ENCODE results near the gene TBCE.

DNA sequence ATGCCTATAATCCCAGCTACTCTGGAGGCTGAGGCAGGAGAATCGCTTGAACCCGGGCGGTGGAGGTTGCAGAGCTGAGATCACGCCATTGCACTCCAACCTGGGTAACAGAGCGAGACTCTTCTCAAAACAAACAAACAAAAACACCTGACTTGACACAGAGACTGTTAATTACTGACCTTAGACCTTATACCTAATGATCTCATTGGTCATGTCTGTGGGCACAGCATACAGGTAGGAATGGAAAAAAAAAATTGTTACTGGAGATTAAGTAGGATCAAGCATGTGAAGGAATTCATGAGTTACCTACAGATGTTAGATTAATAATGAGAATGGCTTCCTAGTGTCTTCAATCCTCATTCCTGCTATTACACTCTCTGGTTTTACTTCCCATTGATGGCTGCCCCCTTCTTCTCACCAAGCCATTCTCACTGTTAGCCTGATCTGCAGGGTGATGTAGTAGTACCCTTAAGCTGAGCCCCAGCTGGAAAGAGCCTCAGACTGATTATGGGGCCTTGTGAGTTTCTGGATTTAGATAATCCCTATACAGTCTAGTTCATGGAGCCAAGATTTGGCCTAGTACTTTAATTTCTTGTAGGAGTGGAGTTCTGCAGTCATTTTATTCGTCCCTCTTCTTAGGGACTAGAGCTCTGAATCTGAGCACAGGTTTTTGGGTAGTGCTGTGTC, 8.8 kb downstream of the TBCE start:
- TF ChIP-seq POLR2A (IDR thresholded peaks at IDR 0.05; ENCODE audit: low read depth, low read length) (no peak), POLR2AphosphoS5 (IDR thresholded peaks at IDR 0.05; ENCODE audit: low read depth, low read length) (no peak), SPI1 (IDR thresholded peaks at IDR 0.05; ENCODE audit: low read depth, low read length) (no peak), POU2F2 (IDR thresholded peaks at IDR 0.05; ENCODE audit: low read depth, low read length) (no peak), TAF1 (IDR thresholded peaks at IDR 0.05; ENCODE audit: low read depth, low read length) (no peak)
